T1000 (cell line): ENCODE data around the gene NCOR2.
"Not testable (repeated sequence)": the region's sequence is repeated elsewhere in the genome, so short reads cannot be mapped to it uniquely, and the experiment has no call there.

Source experiments
- DNase-seq: peaks from one replicate; lab custom pipeline; 2025; ENCODE audit warnings: mixed read lengths; lab: John Stamatoyannopoulos, UW

Gene NCOR2

DNA sequence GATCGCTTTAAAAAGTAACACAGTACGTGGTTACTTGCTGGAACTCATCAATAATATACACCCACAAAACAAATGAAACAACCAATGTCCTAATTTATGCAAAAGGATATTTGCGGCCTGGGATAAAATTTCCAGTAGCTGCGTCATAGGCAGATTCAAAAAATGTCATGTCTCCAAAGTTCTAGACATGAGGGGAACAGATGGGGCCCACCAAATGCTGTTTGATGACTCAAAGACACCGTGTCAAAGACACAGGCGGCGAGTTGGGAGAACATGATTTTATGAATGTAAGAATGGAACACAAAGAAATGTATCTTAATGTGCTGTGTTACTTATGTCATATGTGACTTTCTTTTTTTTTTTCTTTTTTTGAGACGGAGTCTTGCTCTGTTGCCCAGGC lies 34.3 kb upstream of the NCOR2 start:
- no peak for DNase-seq

- DNase-seq, result no peak
Measured at GRCh38 chr12:124599074-124599999, 31.9 kb upstream of the NCOR2 start.

DNA sequence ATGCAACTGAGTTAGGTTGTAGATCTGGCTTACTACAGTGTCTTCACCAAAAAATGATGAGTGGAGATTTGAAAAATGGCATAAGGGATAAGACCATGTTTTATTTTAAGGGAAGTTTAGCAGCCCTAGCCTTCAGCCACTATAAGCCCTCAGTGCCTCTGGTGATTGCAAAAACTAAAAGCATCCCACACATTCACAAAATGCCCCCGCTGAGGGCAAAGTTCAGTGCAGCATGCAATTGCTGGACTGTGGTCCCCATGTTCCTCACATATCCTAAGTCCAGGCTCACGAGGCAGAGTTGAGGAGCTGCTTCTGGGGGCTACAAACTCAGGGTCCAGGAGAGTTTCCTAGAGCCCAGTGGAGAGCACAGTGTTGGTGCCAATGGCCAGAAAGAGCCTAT lies 29.6 kb upstream of the NCOR2 start:
- DNase-seq, result no peak

DNA sequence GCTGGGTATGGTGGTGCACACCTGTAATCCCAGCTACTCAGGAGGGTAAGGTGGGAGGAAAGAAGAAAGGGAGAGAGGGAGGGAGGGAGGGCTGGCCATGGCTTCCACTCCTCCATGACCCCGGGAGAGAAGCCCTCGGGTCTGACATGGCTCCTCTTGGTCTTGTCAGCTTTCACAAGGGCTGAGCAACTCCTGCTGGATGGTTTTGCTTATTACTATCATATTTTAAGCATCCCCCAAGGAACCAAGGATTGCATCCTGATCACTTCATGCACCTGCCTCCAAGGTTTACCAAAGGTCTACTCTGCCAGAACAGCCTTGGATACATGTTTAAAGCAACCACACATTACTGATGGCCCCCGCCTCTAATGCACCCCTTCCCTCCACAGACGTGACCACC lies 28.0 kb upstream of the NCOR2 start:
- no peak for DNase-seq

DNA sequence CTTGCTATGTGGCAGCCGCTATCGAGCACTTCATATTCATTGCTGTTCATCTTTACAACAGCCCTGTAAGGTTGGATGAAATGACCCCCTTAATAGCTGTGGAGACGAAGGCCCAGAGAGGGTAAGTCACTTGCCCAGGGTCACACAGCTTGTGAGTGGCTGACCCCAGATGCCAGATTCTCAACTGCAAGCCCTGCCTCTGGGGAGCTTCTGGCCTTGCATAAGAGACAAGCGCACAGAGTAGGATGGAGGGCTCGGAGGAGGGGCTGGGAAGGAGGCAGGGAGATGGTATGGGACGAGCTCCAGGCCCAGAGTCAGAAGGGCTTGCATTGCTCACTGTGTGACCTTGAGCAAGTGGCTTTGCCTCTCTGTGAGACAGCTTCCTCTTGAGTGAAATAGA lies 27.4 kb upstream of the NCOR2 start:
- DNase-seq, result no peak

GRCh38 chr12:124593851-124594401 lies 26.5 kb upstream of the NCOR2 start:
- DNase-seq, result no peak

GRCh38 chr12:124593176-124593575 lies 25.8 kb upstream of the NCOR2 start:
- no peak for DNase-seq

GRCh38 chr12:124592481-124593160 lies 25.2 kb upstream of the NCOR2 start:
- DNase-seq, result no peak

GRCh38 chr12:124592050-124592449 lies 24.6 kb upstream of the NCOR2 start:
- peak; percentile 31 for DNase-seq

- DNase-seq, result no peak
Measured at GRCh38 chr12:124590447-124590846, 23.0 kb upstream of the NCOR2 start.

DNA sequence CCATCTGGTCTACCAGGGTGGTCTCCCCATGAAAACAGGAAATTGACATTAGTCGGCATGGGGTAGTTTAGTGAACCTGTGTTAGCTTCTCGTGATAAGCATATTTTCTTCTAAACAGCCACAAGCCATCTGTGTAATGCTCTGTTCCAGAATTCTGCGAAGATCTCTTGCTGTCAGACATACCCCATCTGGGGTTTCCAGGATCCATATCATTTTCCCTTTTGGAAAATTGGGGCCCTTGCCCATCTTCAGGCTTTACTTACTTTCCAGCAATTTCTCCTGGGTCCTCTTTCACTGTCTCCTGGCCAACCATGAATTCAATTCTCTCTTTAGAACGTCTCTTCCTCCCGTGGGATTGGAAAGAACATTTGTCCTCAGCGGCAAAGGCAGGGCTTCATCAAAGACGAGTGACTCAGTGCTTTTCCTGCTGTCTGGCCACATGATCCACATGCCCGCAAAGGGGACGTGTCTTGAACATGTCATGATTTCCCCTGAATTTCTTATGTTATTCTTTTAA lies 21.4 kb upstream of the NCOR2 start:
- DNase-seq, result no peak

- DNase-seq, result no peak
Measured at GRCh38 chr12:124588018-124588634, 20.7 kb upstream of the NCOR2 start.

DNA sequence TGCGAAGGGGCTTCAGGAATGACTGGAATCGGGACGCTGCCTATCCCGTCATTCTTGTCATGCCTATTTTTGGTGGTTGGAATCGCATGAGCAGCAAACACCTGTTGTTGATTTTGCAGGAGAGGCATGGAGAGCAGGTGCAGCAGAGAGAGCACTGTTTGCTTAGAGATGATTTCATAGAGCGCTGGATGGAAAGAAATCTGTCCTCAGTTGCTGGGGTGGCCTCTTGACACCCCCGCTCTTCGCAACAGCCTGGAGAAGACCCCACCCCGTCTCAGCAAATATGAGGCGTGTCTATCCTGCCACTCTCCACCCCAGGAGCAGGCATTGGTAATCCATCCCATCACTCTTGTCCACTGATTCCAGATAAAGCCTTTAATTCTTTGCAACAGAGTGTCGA lies 19.3 kb upstream of the NCOR2 start:
- DNase-seq, result no peak

- DNase-seq, result not testable (repeated sequence)
Measured at GRCh38 chr12:124584494-124584893, 17.1 kb upstream of the NCOR2 start.

DNA sequence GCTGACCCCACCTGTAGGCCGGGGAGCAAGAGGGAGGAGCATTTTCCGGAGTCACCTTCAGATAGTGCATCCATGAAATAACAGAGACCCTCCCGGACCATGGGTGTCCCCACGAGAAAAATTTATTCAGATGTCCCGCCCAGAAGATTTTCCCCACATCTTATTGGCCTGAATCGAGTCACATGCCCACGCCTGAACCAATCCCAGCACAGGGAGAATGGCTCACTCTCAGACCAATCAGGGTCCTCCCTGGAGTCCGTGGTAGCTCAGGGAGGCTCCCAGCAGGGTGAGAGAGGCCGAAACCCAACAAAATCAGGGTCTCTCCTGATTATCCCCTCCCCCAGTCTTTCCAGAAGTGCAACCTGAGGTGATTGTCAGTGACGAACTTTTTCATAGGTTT lies 16.4 kb upstream of the NCOR2 start:
- no peak for DNase-seq

DNA sequence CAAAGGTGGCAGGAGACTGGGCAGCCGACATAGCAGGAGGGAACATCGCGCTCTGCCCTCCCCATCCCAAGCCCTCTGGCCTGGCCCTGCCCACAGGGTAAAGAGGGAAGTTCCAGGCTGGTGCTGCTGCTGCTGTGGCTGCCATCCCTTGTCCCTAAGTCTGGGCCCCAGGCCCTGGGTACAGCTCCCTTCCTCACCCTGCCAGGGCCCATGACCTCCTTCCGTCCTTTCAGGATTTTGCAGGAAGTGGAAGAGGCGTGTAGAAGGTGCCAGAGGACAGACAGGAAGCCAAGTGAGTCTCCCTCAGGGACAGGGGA lies 14.7 kb upstream of the NCOR2 start:
- DNase-seq, result no peak

GRCh38 chr12:124581307-124582107 lies 14.1 kb upstream of the NCOR2 start:
- no peak for DNase-seq

DNA sequence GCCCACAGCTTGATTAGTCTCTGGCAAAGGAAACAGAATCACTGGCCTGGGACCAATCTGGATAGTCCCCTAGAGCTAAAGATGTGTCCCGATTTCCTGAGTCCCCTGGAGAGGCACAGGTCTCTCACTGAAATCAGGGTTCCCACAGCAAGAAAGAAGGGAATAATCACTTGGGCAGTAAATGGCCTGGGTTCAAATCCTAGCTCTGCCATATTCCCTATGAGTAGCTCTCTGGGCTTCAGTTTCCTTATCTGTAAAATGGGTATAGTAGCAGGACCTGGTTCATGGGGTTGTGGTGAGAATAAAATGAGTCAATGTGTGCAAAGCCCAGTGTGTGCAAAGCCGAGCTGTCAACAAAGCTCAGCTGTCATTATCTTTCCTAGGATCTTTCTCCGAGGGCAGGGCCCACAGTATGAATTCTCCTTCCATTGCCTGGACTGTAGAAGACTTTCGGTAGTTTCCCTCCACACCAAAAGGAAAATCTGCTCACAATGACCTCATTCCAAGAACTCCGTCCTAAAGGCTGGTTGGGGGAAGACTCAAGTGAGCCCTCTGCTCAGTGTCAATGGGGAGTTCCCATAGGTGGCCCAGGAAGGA lies 12.6 kb upstream of the NCOR2 start:
- DNase-seq, result no peak

DNA sequence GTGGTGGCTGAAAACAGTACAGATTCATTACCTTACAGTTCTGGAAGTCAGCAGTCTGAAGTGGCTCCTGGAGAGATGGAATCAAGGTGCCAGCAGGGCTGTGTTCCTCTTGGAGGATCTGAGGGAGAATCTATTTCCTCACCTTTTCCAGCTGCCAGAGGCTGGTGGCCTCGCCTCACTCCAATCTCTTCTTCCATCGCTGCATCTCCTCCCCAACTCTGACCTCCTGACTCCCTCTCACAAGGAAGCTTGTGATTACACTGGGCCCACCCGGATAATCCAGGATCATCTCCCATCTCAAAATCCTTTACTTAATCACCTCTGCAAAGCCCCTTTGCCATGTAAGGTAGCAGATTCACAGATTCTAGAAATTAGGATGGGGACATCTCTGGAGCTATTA lies 11.4 kb upstream of the NCOR2 start:
- no peak for DNase-seq

GRCh38 chr12:124578445-124578844 lies 11.0 kb upstream of the NCOR2 start:
- no peak for DNase-seq

DNA sequence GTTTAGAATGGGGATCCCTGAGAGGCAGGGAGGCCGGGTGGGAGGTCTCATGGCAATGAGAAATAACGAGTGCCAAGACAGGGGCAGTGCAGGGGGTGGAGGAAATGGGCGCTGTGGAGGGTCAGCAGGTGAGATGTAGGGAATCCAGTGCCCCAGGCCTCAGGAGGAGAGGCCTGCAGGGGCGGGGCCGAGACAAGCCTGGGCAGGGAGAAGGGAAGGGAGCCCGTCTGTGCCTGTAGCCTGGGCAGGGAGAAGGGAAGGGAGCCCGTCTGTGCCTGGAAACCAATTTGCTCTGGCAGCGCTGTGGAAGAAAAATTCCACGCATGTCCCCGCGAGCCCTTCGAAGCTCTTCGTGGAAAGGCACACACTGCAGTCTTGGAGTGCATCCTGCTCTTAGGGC lies 10.6 kb upstream of the NCOR2 start:
- no peak for DNase-seq
